ENCODE results near the gene INPP4A.

INPP4A gene

GRCh38 chr2:98517636-98518035 is 73.0 kb downstream of the INPP4A start:
- no peak for TF ChIP-seq Cebpa-rat (IDR thresholded peaks at IDR 0.05)
- peaks cover 24% of the 10 kb centered on the region for H3K36me3 ChIP-seq
- no peak overlapping the region for H3K4me2 ChIP-seq
- H3K9me3 ChIP-seq = no peaks in the 10 kb centered on the region
- no peaks in the 10 kb centered on the region for H3K27me3 ChIP-seq
- H3K4me1 ChIP-seq = peaks cover 9% of the 10 kb centered on the region; the same call in 1 of the 2 replicates
- no peak overlapping the region for H3K4me3 ChIP-seq
- peaks cover 61% of the 10 kb centered on the region for H4K20me1 ChIP-seq
- H3K27ac ChIP-seq = no peak overlapping the region
- H3K9ac ChIP-seq = no peak overlapping the region

- Histone ChIP-seq H3K9me3 (no peaks in the 10 kb centered on the region), H3K27ac (no peak overlapping the region), H3K27me3 (no peaks in the 10 kb centered on the region), H3K4me1 (peaks cover 9% of the 10 kb centered on the region; the same call in 1 of the 2 replicates), H3K4me3 (no peak overlapping the region), H3K4me2 (no peak overlapping the region), H3K36me3 (peaks cover 24% of the 10 kb centered on the region), H4K20me1 (peaks cover 58% of the 10 kb centered on the region), H3K9ac (no peak overlapping the region)
- no peak for TF ChIP-seq Cebpa-rat (IDR thresholded peaks at IDR 0.05)
Measured at GRCh38 chr2:98518101-98518500, 73.4 kb downstream of the INPP4A start.

- Histone ChIP-seq H4K20me1 (peaks cover 51% of the 10 kb centered on the region), H3K27ac (no peak overlapping the region), H3K36me3 (peaks cover 24% of the 10 kb centered on the region), H3K4me2 (no peak overlapping the region), H3K9ac (no peak overlapping the region), H3K9me3 (no peaks in the 10 kb centered on the region), H3K4me1 (peaks cover 9% of the 10 kb centered on the region; the same call in 1 of the 2 replicates), H3K4me3 (no peak overlapping the region), H3K27me3 (no peaks in the 10 kb centered on the region)
- TF ChIP-seq Cebpa-rat (IDR thresholded peaks at IDR 0.05) = no peak
Measured at GRCh38 chr2:98519156-98519555, 74.5 kb downstream of the INPP4A start.

- Histone ChIP-seq H3K9ac (no peak overlapping the region), H3K4me1 (peaks cover 2% of the 10 kb centered on the region; the same call in 1 of the 2 replicates), H3K27ac (no peak overlapping the region), H3K36me3 (peaks cover 24% of the 10 kb centered on the region), H4K20me1 (peaks cover 44% of the 10 kb centered on the region), H3K27me3 (no peaks in the 10 kb centered on the region), H3K4me3 (no peak overlapping the region), H3K9me3 (no peaks in the 10 kb centered on the region), H3K4me2 (no peak overlapping the region)
- no peak for TF ChIP-seq Cebpa-rat (IDR thresholded peaks at IDR 0.05)
Measured at GRCh38 chr2:98519851-98520250, 75.2 kb downstream of the INPP4A start.

- Histone ChIP-seq H3K4me3 (no peak overlapping the region), H3K9ac (no peak overlapping the region), H3K4me1 (no peaks in the 10 kb centered on the region), H3K4me2 (no peak overlapping the region), H3K27me3 (no peaks in the 10 kb centered on the region), H3K27ac (no peak overlapping the region), H3K9me3 (no peaks in the 10 kb centered on the region), H3K36me3 (peaks cover 24% of the 10 kb centered on the region), H4K20me1 (peaks cover 41% of the 10 kb centered on the region)
- no peak for TF ChIP-seq Cebpa-rat (IDR thresholded peaks at IDR 0.05)
Measured at GRCh38 chr2:98520806-98521205, 76.1 kb downstream of the INPP4A start.

- peaks cover 24% of the 10 kb centered on the region for H3K36me3 ChIP-seq
- H3K27me3 ChIP-seq = no peaks in the 10 kb centered on the region
- H3K4me2 ChIP-seq = no peak overlapping the region
- TF ChIP-seq Cebpa-rat (IDR thresholded peaks at IDR 0.05) = no peak
- H3K4me1 ChIP-seq = no peaks in the 10 kb centered on the region
- H3K4me3 ChIP-seq = no peak overlapping the region
- peaks cover 38% of the 10 kb centered on the region for H4K20me1 ChIP-seq
- H3K9me3 ChIP-seq = no peaks in the 10 kb centered on the region
- no peak overlapping the region for H3K9ac ChIP-seq
- H3K27ac ChIP-seq = no peak overlapping the region
Measured at GRCh38 chr2:98521266-98521665, 76.6 kb downstream of the INPP4A start.

- H3K9ac ChIP-seq = no peak overlapping the region
- H3K4me2 ChIP-seq = no peak overlapping the region
- H3K27me3 ChIP-seq = no peaks in the 10 kb centered on the region
- no peak overlapping the region for H3K27ac ChIP-seq
- peaks cover 14% of the 10 kb centered on the region for H3K9me3 ChIP-seq
- no peak for TF ChIP-seq Cebpa-rat (IDR thresholded peaks at IDR 0.05)
- H3K36me3 ChIP-seq = peaks cover 35% of the 10 kb centered on the region
- no peak overlapping the region for H3K4me3 ChIP-seq
- H3K4me1 ChIP-seq = no peaks in the 10 kb centered on the region
- peaks cover 22% of the 10 kb centered on the region for H4K20me1 ChIP-seq
Measured at GRCh38 chr2:98522854-98523253, 78.2 kb downstream of the INPP4A start.

GRCh38 chr2:98524168-98524567 is 79.5 kb downstream of the INPP4A start:
- Histone ChIP-seq H3K36me3 (peaks cover 35% of the 10 kb centered on the region), H3K9me3 (peaks cover 22% of the 10 kb centered on the region), H3K4me1 (no peaks in the 10 kb centered on the region), H3K4me3 (no peak overlapping the region), H3K4me2 (no peak overlapping the region), H3K9ac (no peak overlapping the region), H3K27me3 (no peaks in the 10 kb centered on the region), H4K20me1 (peaks cover 9% of the 10 kb centered on the region; the same call in 1 of the 2 replicates), H3K27ac (no peak overlapping the region)
- TF ChIP-seq Cebpa-rat (IDR thresholded peaks at IDR 0.05) = no peak

GRCh38 chr2:98528349-98528748 is 83.7 kb downstream of the INPP4A start:
- H3K27ac ChIP-seq = no peak overlapping the region
- H3K4me3 ChIP-seq = no peak overlapping the region
- H3K36me3 ChIP-seq = peaks cover 12% of the 10 kb centered on the region; the same call in 1 of the 2 replicates
- H3K4me1 ChIP-seq = no peaks in the 10 kb centered on the region
- H3K4me2 ChIP-seq = no peak overlapping the region
- H3K9ac ChIP-seq = no peak overlapping the region
- no peak for TF ChIP-seq Cebpa-rat (IDR thresholded peaks at IDR 0.05)
- H4K20me1 ChIP-seq = no peaks in the 10 kb centered on the region
- H3K27me3 ChIP-seq = no peaks in the 10 kb centered on the region
- peaks cover 22% of the 10 kb centered on the region for H3K9me3 ChIP-seq

- Histone ChIP-seq H3K4me2 (no peak overlapping the region), H3K36me3 (peaks cover 12% of the 10 kb centered on the region; the same call in 1 of the 2 replicates), H3K27ac (no peak overlapping the region), H3K9me3 (peaks cover 22% of the 10 kb centered on the region), H4K20me1 (no peaks in the 10 kb centered on the region), H3K4me3 (no peak overlapping the region), H3K4me1 (no peaks in the 10 kb centered on the region), H3K27me3 (no peaks in the 10 kb centered on the region), H3K9ac (no peak overlapping the region)
- no peak for TF ChIP-seq Cebpa-rat (IDR thresholded peaks at IDR 0.05)
Measured at GRCh38 chr2:98530114-98530513, 85.5 kb downstream of the INPP4A start.

- Histone ChIP-seq H3K27me3 (no peaks in the 10 kb centered on the region), H3K4me1 (no peaks in the 10 kb centered on the region), H3K9me3 (peaks cover 8% of the 10 kb centered on the region), H3K4me3 (no peak overlapping the region), H3K4me2 (no peak overlapping the region), H3K27ac (no peak overlapping the region), H4K20me1 (no peaks in the 10 kb centered on the region), H3K9ac (no peak overlapping the region), H3K36me3 (peaks cover 18% of the 10 kb centered on the region)
- TF ChIP-seq Cebpa-rat (IDR thresholded peaks at IDR 0.05) = no peak
Measured at GRCh38 chr2:98532756-98533155, 88.1 kb downstream of the INPP4A start.
